Measurements from ENCODE around the gene NUDCD3. TPM values are rescaled to one million over a fixed set of nuclear protein-coding genes. Genes with fewer than 3 reads are reported as not detected.

NUDCD3 gene
- total RNA-seq, 1 donor from 2014 or later: 71.7 TPM

- no peak for TF ChIP-seq CTCF (IDR thresholded peaks at IDR 0.05; ENCODE audit: insufficient read depth, low read length, poor library complexity, severe bottlenecking)
- Histone ChIP-seq H3K27me3 (ENCODE audit: control insufficient read depth, insufficient read depth, low read length) (no peaks in the 10 kb centered on the region), H3K36me3 (ENCODE audit: control insufficient read depth, insufficient read depth, low read length) (no peaks in the 10 kb centered on the region), H3K4me3 (ENCODE audit: low read depth, low read length) (no peak overlapping the region)
- no peak for DNase-seq (ENCODE audit: low read depth)
Measured at GRCh38 chr7:44451123-44451522, 39.3 kb downstream of the NUDCD3 start.

- no peak for TF ChIP-seq CTCF (IDR thresholded peaks at IDR 0.05; ENCODE audit: insufficient read depth, low read length, poor library complexity, severe bottlenecking)
- Histone ChIP-seq H3K27me3 (ENCODE audit: control insufficient read depth, insufficient read depth, low read length) (no peaks in the 10 kb centered on the region), H3K4me3 (ENCODE audit: low read depth, low read length) (no peak overlapping the region), H3K36me3 (ENCODE audit: control insufficient read depth, insufficient read depth, low read length) (no peaks in the 10 kb centered on the region)
- no peak for DNase-seq (ENCODE audit: low read depth)
Measured at GRCh38 chr7:44449584-44449928, 40.9 kb downstream of the NUDCD3 start.

- no peak overlapping the region for H3K4me3 ChIP-seq (ENCODE audit: low read depth, low read length)
- DNase-seq (ENCODE audit: low read depth): no peak
- H3K36me3 ChIP-seq (ENCODE audit: control insufficient read depth, insufficient read depth, low read length): no peaks in the 10 kb centered on the region
- H3K27me3 ChIP-seq (ENCODE audit: control insufficient read depth, insufficient read depth, low read length): no peaks in the 10 kb centered on the region
- no peak for TF ChIP-seq CTCF (IDR thresholded peaks at IDR 0.05; ENCODE audit: insufficient read depth, low read length, poor library complexity, severe bottlenecking)
Measured at GRCh38 chr7:44448922-44449583, 41.4 kb downstream of the NUDCD3 start.

- no peaks in the 10 kb centered on the region for H3K36me3 ChIP-seq (ENCODE audit: control insufficient read depth, insufficient read depth, low read length)
Measured at GRCh38 chr7:44447874-44448425, 42.5 kb downstream of the NUDCD3 start.

GRCh38 chr7:44445986-44446671 lies 44.3 kb downstream of the NUDCD3 start:
- no peaks in the 10 kb centered on the region for H3K36me3 ChIP-seq (ENCODE audit: control insufficient read depth, insufficient read depth, low read length)
- no peak for TF ChIP-seq CTCF (IDR thresholded peaks at IDR 0.05; ENCODE audit: insufficient read depth, low read length, poor library complexity, severe bottlenecking)
- H3K27me3 ChIP-seq (ENCODE audit: control insufficient read depth, insufficient read depth, low read length): no peaks in the 10 kb centered on the region
- no peak for DNase-seq (ENCODE audit: low read depth)
- no peak overlapping the region for H3K4me3 ChIP-seq (ENCODE audit: low read depth, low read length)

More at GRCh38 chr7:44447874-44448425, 42.5 kb downstream of the NUDCD3 start:
- DNase-seq (ENCODE audit: low read depth): no peak
- TF ChIP-seq CTCF (IDR thresholded peaks at IDR 0.05; ENCODE audit: insufficient read depth, low read length, poor library complexity, severe bottlenecking): no peak
- H3K27me3 ChIP-seq (ENCODE audit: control insufficient read depth, insufficient read depth, low read length): no peaks in the 10 kb centered on the region
- no peak overlapping the region for H3K4me3 ChIP-seq (ENCODE audit: low read depth, low read length)
